Measurements from ENCODE around the gene AKR1C2.
"Not testable (repeated sequence)": the region's sequence is repeated elsewhere in the genome, so short reads cannot be mapped to it uniquely, and the experiment has no call there.

GRCh38 chr10:5032444-5032843 lies 28.8 kb upstream of the AKR1C2 start:
- not testable (repeated sequence) for TF ChIP-seq CTCF (IDR thresholded peaks at IDR 0.05); ZFX (IDR thresholded peaks at IDR 0.05; ENCODE audit: borderline replicate concordance)

Data from 22Rv1 (cell line).